Mesenteric fat pad (tissue), 1 donor: ENCODE data around the gene APOL3. TPM values are rescaled to one million over a fixed set of nuclear protein-coding genes. Genes with fewer than 3 reads are reported as not detected.
"Not testable (repeated sequence)": the region's sequence is repeated elsewhere in the genome, so short reads cannot be mapped to it uniquely, and the experiment has no call there.

ENCODE experiments used
- DNase-seq: peaks from one replicate; pipeline ENCODE4 v3.0.0-alpha.2; 2020; ENCODE audit warnings: low spot score
- total RNA-seq: library from RNA; stranded (reverse); fragmentation: NEBNext Ultra II Directional; extraction: Animal tissue kit (Norgen Biotek cat#: 25700); gene quantifications from one replicate; pipeline ENCODE4 v1.2.1, GENCODE V29; 2021
- donor health status: DM: yes; HTN: yes; CAD: no.

Gene APOL3
- total RNA-seq, 1 donor from 2014 or later: 66.8 TPM

DNA sequence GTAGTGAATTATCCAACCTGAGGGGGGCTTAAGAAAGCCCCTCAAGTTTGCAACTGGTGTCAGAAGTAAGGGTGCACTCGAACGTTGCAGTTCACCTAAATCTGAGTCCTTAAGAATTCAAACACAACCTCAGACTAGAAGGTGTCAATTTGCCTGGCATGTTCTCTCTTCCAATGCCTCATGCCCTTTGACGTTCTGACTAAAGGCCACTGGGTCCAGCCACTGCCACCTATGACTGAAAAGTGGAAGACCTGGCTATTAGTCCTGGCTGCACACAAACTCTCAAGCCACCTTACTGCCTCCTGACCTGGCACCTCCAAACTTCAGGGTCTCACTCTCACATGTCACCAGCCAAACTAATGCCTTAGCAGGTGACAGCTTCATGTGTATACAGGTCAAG, 33.0 kb upstream of the APOL3 start:
- DNase-seq: no peak

GRCh38 chr22:36193171-36193570, 32.6 kb upstream of the APOL3 start:
- DNase-seq: no peak

DNA sequence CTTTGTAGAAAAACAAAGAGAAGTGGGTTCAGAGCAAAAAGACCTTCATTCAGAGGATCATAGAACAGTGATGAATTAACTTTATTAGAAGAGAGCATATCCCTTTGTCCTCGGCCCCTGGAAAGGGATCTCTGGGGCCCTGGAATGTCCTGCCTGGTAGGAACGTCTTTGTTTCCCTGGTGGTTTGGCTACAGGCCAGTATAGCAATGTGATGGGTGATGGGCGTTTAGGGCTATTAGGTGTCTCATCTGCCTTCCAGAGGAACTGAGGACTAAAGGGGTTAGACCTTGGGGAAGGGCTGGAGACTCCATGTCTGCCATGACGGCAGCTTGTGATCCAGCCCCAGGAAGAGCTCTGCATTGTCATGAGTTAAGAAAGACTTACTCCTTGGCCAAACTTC, 32.0 kb upstream of the APOL3 start:
- DNase-seq: no peak

GRCh38 chr22:36191106-36191836, 30.7 kb upstream of the APOL3 start:
- no peak for DNase-seq

DNA sequence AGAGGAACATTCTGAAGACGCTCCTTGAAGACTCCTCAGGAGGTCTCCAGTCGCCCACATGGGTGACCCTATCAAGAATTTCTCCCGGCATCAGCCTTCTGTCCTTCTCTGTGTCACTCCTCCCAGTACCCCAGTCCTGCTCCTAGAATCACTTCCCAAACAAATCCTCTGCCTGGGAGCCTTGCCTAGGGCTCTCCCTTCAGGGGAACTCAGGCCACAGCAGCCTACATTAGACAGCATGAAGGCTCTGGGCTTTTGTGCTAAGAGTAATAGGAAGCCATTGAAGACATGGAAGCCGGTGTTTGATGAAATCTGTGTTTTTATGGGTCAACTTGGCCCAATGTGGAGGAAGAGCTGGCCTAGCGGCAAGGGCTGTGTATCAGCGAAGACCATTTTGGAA, 27.3 kb upstream of the APOL3 start:
- DNase-seq: not testable (repeated sequence)

- no peak for DNase-seq
Measured at GRCh38 chr22:36185828-36186624, 25.5 kb upstream of the APOL3 start.

DNA sequence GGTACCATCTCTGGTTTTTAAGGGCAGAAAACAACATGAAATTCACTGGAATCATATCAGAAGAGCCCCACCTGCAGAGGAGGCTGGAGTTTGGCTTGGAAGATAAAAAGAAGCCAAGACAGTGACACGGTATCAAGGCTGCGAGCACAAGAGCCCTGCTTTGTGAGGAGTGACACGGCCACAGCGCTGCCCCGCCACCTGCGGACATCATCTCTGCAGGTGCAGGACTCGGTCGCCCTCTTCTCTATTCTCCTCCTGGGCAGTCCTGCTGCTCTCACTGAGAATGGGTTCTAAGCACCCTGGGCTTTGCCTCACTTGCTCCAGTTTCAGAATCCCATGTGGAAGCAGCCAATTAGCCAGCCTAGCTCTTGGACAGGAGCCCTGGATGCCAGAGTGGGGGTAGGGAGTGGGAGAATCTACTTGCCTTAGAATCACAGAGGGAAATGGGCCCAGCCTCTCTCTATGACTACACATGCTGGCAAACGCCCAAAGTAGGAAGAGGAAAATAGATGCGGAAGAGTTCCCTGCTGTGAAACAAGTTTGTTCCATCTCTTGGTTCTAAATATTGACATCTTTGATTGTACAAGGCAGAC, 24.0 kb upstream of the APOL3 start:
- peak; percentile 88 for DNase-seq

GRCh38 chr22:36183446-36183845, 22.9 kb upstream of the APOL3 start:
- no peak for DNase-seq

- DNase-seq: no peak
Measured at GRCh38 chr22:36182857-36183256, 22.3 kb upstream of the APOL3 start.

- no peak for DNase-seq
Measured at GRCh38 chr22:36182056-36182455, 21.5 kb upstream of the APOL3 start.

DNA sequence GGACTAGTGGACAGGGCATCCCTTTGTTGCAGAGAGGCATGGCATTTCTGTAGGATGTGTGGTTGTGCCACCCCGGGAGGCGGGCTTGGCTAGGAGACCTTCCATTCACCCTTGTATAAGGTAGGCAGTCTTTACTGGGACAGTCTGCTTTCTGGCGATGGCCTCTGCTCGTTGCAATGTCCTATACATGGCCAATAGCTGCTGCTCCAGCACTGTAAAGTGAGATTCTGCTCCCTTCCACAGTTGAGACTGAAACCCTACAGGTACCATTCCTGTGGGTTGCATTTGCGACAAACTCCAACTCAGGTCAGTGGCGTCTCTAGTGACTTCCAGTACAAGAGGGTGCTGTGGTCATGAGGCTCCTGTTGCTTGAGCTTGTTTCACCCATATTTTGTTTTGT, 20.4 kb upstream of the APOL3 start:
- no peak for DNase-seq

DNA sequence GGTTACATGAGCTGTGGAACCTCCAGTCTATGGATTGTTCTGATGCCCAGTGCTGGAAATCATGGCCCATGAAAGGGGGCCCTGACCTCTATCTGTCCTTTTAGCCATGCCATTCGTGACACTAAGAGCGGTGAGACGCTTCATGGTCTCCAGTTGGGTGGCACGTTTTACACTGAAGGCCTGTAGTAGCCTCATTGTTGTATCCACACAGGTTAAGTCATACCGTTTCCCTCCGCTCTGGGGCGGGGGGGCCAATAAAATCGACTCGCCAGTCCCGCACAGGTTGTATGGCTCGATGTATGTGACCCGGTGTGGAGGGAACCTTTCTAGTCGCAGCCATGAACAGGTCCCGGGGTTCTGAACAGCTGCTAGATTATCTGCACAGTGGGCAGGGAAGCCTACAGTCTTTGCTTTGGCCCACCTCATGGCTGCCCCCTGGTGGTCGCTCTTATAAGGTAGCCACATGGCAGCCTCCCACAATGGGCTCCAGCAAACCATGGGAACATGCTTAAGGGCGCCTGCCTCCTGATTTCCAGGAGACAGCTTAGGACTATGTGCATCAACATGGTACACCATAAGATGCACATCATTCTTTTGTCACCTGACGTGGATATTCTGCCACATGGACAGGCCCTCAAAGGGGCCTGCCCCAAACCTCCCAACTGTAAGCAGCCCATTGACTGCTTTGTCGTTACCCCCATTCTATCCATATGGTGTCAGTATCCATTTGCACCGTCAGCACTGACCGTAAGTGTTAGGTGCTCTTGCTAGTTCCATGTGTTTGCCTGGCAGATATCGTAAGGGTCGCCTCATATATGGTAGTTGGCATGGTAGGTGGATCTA, 19.7 kb upstream of the APOL3 start:
- DNase-seq: peak; percentile 93

DNA sequence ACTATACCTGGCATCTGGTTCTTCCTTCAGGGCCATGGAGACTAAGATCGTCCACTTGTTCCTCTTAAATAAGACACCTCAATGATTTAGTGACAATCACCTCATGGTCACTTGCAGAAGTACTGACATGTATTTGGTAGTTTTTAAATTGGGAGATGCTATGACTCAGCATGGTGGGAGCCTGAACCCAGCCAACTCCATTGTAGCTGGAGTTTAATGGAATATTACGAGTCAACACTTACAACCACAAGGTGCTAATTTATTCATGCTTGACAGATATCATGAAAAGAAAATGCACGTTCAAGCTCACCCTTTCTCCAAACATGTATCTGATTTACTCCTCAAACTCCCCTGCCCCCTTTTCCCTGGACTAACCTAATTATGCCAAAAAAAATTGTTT, 16.6 kb upstream of the APOL3 start:
- DNase-seq: no peak

DNA sequence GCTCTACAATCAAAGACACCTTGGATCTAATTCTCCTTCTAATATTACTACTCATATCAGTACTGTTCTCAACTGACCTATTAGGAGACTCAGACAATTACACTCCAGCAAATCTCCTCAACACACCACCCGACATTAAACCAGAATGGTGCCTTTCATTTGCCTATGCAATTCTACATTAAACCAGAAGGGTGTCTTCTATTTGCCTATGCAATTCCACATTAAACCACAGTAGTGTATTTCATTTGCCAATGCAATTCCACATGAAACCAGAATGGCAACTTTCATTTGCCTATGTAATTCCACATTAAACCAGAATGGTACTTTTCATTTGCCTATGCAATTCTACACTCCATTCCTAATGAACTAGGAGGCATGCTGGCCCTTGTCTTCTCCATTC, 15.3 kb upstream of the APOL3 start:
- no peak for DNase-seq

GRCh38 chr22:36171941-36172340, 11.4 kb upstream of the APOL3 start:
- DNase-seq: no peak

GRCh38 chr22:36166518-36167220, 6.1 kb upstream of the APOL3 start:
- no peak for DNase-seq

DNA sequence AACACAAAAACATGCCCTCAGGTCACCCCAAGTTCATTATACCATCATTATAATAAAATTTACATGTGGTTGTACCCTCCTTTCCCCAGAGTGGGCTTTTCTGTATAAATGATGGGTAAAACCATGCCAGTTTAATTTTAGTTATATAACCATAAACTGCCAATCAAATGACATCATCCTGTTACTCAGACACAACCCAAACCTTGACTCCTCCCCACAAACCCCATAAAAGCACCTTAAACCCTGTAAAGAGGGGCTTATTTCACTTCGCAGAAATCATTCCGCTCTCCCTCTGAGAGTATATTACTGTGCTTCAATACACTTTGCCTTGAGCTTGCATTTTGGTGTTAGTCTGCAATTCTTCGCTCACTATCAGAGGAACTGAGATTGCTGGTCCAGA, 5.5 kb upstream of the APOL3 start:
- no peak for DNase-seq

DNA sequence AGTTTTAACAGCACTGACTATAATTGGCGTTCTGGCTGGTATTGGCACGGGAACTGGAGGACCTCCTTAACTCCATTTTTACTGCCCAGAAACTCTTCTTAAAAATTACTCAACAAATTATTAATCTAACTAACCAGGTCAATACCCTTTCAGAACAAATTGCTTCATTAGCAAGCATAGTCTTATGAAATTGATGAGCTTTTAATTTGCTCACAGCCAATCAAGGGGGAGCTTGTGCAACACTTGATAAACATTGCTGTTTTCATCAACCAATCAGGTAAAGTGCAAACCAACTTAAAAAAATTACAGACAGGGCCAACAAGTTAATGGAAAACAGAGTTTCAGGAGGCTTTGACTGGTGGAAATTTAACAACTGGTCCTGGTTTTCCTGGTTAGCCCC, 4.6 kb upstream of the APOL3 start:
- no peak for DNase-seq

- DNase-seq: no peak
Measured at GRCh38 chr22:36164621-36165020, 4.1 kb upstream of the APOL3 start.

- DNase-seq: no peak
Measured at GRCh38 chr22:36163497-36163896, 2.9 kb upstream of the APOL3 start.
